K562 (cell line): ENCODE measurements around the gene ZNF628. TPM values are rescaled to one million over a fixed set of nuclear protein-coding genes. Genes with fewer than 3 reads are reported as not detected.
A peak's percentile ranks its signal among the peaks of the same experiment; 100 is the strongest.

Experiments
- CUX1 ChIP-seq: fragments of 200-800 bp; sonication (Bioruptor generic); IDR thresholded peaks from 2 replicates; pipeline ENCODE4 v1.6.1; 2016; ENCODE audit warnings: missing genetic modification characterization, missing compliant biosample characterization
- ZBTB2 ChIP-seq: fragments of 450-650 bp; IDR thresholded peaks from 2 replicates; pipeline ENCODE4 v1.6.1; 2016; ENCODE audit warnings: antibody characterized with exemption
- ZNF282 ChIP-seq: sonication (generic); formaldehyde crosslinking; IDR thresholded peaks from 2 replicates; pipeline ENCODE4 v1.8.1; 2023; ENCODE audit warnings: missing genetic modification reagents
- ZNF766 ChIP-seq: fragments of 200-800 bp; sonication (Bioruptor generic); conservative IDR thresholded peaks from 2 replicates; pipeline ENCODE4 v1.6.1; 2016; ENCODE audit warnings: missing genetic modification characterization, missing compliant biosample characterization
- polyA plus RNA-seq, 8 experiments: library from polyadenylated mRNA; depleted of rRNA in 4 of 8; stranded (reverse) in 5 of 8; unstranded in 3 of 8; fragments of >200 nt; fragmentation: Nextera tagmentation in 2 of 8; fragmentation: Illumina TruSeq in 1 of 8; extraction: Ambion mirVana in 2 of 8; extraction: Trizol in 1 of 8; gene quantifications; 2 replicates each; pipeline versions ENCODE4 v1.2.1 to v1.2.3, GENCODE V29; 2011 to 2014; ENCODE audit warnings: inconsistent platforms in 1 of 8, missing spikeins in 1 of 8
- total RNA-seq, 7 experiments: library from RNA; depleted of rRNA in 6 of 7; stranded (reverse); fragments of >200 nt in 6 of 7; fragmentation: Illumina TruSeq in 2 of 7; extraction: Trizol in 2 of 7; gene quantifications; 2 replicates each; pipeline versions ENCODE4 v1.2.1 to v1.2.3, GENCODE V29; 2011 to 2021; ENCODE audit warnings: low replicate concordance in 1 of 7

Gene ZNF628
- total and polyA plus RNA-seq, 9 of the 15 experiments (the other 6 are each of a cell fraction or from before 2014, with no cell fraction given): 0.13 to 13.6 (median 2.2) TPM; not detected in 3

DNA sequence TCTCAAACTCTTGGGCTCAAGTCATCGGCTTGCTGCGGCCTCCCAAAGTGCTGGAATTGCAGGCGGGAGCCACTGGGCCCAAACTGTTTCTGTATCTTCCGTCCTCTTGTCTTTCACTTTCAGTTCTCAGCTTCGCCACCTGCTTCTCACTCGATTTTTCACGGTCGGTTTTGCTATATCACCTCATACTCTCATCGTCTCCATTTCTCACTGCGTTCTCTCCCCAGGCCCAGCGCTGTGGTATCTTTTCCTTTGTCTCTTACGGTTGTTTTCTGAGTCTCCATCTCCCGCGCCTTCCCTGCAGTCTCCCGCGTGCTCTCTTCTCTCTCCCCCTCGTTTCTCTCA is 26.7 kb downstream of the ZNF628 start (continued):
- TF ChIP-seq ZBTB2 (no peak), ZNF282 (CRISPR knock-in tag) (no peak), CUX1 (CRISPR knock-in tag) (0 out of 2 replicates have a peak, but pooled peaks have one; percentile 11), ZNF766 (0 out of 2 replicates have a peak, but pooled peaks have one; percentile 1)
- TF ChIP-seq, all 486 proteins: peak for 5
